GM19455 (cell line): ENCODE results near the gene C15orf40.

Experiments
- ATAC-seq: cut with Tn5 transposase; IDR thresholded peaks from one replicate; pipeline ENCODE4 v1.9.1; 2021; ENCODE audit not compliant: unreplicated experiment

The C15orf40 gene

GRCh38 chr15:82995076-82995475, 16.4 kb downstream of the C15orf40 start:
- ATAC-seq, result no peak

DNA sequence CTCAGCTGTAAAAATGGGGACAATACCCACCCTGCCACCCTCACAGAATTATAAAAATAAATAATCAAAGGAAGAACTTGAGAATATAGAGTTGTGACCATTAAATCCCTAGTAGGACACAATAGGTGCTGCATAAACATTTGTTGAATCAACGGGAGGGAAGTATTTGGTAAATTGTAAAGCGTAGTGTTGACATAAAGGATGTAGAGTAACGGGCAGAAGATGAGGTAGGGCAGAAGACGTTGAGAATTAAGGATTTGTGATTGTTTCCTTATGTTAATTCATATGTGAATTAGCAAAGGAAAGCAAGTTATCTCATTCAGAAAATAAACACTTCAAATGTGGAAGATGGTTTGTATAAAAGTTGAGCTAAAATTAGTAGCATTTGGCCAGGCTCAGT, 18.3 kb downstream of the C15orf40 start:
- ATAC-seq, result no peak

DNA sequence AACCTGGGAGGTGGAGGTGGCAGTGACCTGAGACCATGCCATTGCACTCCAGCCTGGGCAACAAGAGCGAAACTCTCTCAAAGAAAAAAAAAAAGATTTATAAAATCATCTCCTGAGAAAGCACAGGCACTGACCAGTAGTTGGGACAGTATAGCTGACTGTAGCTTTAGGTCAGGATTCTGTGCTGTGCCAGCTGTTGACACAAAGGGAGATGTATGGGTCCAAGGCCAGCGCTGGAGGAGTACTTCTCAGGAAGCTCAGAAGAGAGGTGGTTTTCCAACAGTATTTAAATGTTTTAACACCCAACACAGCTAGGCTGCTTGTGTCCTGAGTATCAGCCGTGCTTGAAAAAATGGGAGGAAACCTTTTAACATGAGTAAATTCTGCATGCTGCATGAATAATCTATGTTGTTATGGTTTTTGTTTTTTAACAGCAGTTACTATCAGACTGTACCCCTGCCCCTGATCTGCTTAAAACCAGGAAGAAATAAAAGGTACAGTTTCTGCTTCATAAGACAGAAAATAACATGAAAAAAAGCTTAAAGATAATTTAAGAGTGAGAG, 18.9 kb downstream of the C15orf40 start:
- no peak for ATAC-seq

DNA sequence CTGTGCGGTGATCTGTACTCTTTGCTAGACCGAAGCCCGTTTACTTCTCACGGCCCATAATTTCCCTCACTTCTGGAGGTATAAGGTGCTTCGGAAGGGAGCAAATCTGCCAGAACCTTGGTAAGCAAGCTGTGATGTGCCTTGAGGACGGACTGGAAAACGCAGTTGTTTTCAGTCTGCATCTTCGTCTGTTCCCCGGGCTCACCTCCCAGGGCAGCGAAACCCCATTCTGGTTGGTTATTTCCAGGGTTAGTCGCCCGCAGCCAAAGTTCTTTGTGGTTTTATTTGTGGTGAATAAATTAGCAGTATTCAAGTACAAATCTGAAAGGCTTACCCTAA, 25.0 kb downstream of the C15orf40 start:
- peak; percentile 32 for ATAC-seq

DNA sequence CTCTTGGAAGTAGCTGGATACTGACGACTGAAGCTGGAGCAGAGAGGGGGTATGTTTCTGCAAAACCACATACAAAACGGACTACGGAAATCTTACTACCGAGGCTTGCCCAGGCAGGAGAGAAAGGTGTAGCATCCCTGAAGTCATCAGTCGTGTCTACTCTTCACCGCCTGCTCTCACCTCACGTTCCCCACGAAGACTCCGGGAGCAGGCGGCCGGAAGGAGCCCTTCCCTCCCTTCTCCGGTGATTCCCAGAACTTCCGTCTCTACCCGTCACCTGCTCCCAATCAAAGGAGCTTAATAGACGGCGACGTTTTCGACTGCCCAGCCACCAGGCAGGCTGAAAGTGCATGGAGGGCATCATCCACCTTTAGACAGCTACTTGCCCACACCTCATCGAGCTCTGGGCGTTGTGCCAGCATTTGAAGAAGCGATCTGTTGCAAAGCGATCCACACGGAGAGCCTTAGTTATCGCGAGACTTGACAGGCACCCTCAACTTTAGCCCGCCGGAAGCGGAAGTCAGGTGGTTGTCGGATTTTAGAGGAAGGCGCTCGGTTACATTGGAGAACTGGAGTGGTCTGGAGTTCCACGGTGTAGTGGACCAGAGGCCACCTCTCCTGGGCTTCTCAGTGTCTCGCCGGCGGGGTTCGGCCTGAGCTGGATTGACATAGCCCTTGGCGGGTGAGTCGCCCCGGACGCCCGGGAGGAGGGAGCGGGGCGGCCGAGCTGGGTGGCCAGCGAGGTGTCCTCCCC, 25.6 kb downstream of the C15orf40 start, which contains the start of gene RAMAC:
RAMAC (plus strand) TSS at position 523 of the 754 bp plus-strand sequence. CDS start 2,809 bp downstream, outside the sequence.
- peak; percentile 93 for ATAC-seq

GRCh38 chr15:82980981-82981380, 30.5 kb downstream of the C15orf40 start:
- no peak for ATAC-seq

- ATAC-seq, result no peak
Measured at GRCh38 chr15:82979726-82980125, 31.7 kb downstream of the C15orf40 start.

- ATAC-seq, result no peak
Measured at GRCh38 chr15:82978438-82978837, 33.0 kb downstream of the C15orf40 start.

DNA sequence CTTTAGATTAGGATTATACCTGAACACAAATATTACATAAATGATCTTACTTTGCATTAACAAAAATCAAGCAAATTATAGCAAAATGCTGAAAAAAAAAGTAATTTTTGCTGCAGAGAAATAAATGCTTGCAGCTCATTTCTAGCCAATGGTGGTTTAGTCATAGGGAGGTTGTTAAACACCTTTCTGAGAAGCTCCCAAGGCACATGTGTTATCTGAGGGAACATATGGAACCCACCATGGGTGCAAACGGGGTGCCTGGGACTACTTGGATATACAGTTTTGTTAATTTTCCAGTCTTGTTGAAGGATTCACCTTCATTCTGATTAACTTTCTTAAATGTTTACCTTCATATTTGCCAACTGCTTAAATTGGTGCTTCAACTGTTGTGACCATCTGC, 34.4 kb downstream of the C15orf40 start:
- ATAC-seq, result no peak

DNA sequence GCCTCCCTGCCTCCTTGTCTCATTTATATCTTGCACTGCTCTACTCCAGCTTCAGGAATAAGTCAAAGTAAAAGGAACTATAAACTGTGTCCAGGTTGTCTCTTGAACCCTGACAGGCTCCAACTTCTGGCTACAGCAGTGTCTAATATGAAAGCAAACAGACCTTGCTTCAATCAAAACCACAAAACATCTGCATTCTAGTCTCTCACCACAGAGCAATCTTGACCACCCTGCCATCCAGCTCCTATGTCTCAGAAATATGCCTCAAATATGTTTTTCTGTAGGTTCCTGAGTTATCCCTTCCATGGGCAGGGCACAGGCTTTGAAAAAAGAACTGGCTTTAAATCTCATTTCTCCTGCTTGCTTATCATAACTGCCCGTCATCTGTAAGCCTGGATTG, 38.4 kb downstream of the C15orf40 start:
- ATAC-seq, result no peak

- ATAC-seq, result no peak
Measured at GRCh38 chr15:82971218-82971984, 40.0 kb downstream of the C15orf40 start.

GRCh38 chr15:82970696-82971095, 40.7 kb downstream of the C15orf40 start:
- no peak for ATAC-seq

- ATAC-seq, result no peak
Measured at GRCh38 chr15:82970078-82970686, 41.3 kb downstream of the C15orf40 start.

GRCh38 chr15:82969353-82969752, 42.1 kb downstream of the C15orf40 start:
- no peak for ATAC-seq

GRCh38 chr15:82968066-82968465, 43.4 kb downstream of the C15orf40 start:
- ATAC-seq, result no peak

DNA sequence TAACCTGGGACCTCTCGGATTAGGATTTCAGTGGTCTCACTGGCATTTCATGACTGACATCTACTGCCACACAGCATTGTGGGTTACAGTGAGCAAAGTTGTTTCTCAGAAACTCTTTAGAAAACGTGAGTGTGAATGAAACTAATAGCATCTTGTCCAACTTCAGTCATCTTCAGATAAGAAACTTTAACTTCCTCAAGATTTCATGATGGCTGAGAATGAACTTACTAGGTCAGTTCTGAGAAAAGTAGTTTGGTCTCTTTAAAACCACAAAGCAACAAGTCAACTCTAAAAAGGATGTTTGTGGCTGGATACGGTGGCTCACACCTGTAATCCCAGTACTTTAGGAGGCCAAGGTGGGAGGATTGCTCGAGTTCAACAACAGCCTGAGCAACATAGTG, 44.8 kb downstream of the C15orf40 start:
- peak; percentile 90 for ATAC-seq

DNA sequence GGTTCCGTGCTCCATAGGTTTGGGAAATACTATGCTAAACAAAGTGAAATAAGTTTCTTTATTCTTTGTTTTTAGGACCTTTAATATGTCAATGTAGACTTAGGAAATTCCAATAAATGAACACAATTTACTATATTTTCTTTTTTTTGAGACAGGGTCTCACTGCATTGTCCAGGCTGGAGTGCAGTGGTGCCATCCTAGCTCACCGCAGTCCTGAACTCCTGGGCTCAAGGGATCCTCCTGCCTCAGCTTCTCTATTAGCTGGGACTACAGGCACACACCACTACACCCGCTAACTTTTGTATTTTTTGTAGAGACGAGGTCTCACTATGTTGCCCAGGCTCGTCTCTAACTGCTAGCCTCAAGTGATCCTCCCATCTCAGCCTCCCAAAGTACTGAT, 46.5 kb downstream of the C15orf40 start:
- ATAC-seq, result no peak

- ATAC-seq, result no peak
Measured at GRCh38 chr15:82963471-82964341, 47.7 kb downstream of the C15orf40 start.

GRCh38 chr15:82960766-82961165, 50.7 kb downstream of the C15orf40 start:
- ATAC-seq, result no peak

DNA sequence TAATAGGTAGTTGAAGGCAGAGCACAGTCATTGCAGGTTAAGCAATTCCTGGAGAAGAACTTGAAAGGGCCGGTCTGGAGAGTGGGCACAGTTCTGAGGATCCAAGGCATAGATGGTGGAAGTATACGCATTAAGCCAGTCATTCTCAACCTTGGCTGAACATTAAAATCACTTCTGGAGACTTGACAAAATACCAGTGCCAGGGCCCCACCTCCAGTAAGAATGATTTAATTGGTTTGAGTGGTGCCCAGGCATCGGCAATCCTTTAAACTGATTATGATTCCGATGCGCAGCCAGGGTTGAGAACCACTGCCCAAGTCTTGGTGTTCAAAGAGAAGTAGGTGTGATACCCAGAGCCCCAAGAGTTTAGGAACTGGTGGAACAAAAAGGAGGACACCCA, 52.0 kb downstream of the C15orf40 start:
- no peak for ATAC-seq

DNA sequence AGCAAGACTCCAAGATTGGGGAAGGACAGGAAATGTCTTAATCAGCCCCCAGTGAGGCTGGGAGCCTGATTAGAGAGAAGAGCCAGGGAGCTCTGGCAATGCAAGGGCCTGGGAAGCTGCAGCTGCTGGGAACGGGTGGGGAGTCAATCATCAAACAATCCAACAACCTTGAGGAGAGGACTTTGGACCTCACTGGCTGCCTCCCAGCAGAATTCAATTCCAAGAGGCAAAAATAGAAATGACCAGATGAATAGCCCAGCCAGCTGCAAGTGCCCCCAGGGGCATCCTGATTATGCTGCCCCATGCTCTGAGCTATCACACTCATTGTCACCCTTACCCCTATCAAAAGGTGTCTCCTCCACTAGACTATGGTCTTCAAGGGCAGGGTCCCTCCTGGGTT, 52.8 kb downstream of the C15orf40 start:
- ATAC-seq, result no peak
